ENCODE data around the gene GATA6. TPM values are rescaled to one million over a fixed set of nuclear protein-coding genes. Genes with fewer than 3 reads are reported as not detected.

GATA6 gene
- total RNA-seq, 1 experiment from 2014 or later, result 3.3 TPM

DNA sequence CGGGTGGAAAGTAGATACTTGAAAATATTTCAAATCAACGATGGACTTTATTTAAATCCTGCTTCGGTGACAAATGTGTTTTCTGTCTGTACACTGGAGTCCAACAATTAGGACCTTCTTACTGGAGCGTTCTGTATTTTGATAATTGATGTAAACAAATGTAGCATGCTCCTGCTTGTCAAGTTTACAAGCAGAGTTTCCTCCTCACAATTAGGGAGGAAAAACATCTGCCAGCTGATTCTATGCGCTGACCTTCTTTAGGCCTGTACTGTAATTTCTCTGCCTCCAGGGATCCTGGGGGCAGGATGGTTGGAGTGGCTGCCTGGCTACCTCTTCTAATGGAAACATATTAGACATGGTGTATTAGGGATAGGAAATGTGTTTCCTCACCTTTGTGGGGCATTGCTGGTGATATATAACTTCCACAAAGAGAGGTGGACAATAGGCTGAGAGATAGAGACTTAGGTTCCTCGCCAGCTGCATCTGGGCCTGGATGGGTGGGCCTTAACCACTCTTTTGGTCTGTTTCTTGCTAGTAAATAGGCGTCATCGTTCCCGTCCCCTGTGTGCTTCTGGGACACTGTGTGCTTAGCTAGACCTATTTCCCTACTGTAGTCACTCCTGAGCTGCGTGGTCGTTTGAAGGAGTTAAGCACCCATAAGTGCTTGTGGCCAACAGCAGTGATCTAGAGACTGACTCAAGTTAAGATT is 19.3 kb downstream of the GATA6 start:
- H3K4me1 ChIP-seq (ENCODE audit: control insufficient read depth in 1 of 2, insufficient read depth in 2 of 2, low read length in 2 of 2), result peaks cover 0 to 4% of the 10 kb centered on the region in 2 experiments; a peak in 1 of 4 replicates
- no peaks in the 10 kb centered on the region for H3K79me2 ChIP-seq (ENCODE audit: insufficient read depth, low read length)
- H3K27me3 ChIP-seq (ENCODE audit: insufficient read depth, low read length), result no peaks in the 10 kb centered on the region
- DNase-seq (ENCODE audit: low read depth, low spot score), result no peak
- H3K9ac ChIP-seq (ENCODE audit: low read length), result no peak overlapping the region
- RAD21 ChIA-PET (ENCODE audit: low non-redundant PET in 1 of 2, low total read pairs in 2 of 2, uncharacterized antibody in 2 of 2, unreplicated experiment in 2 of 2), result no interaction called here
- no peak overlapping the region for H3K27ac ChIP-seq (ENCODE audit: low read depth, low read length)
- H3K9me2 ChIP-seq (ENCODE audit: insufficient read depth), result no peaks in the 10 kb centered on the region
- H3K4me3 ChIP-seq (replicated peaks in 1 of 2; ENCODE audit: low read depth in 1 of 2, low read length in 2 of 2), result no peak overlapping the region
- no peak overlapping the region for H2AFZ ChIP-seq (ENCODE audit: low read depth, low read length, poor library complexity, severe bottlenecking)
- no peaks in the 10 kb centered on the region for H4K20me1 ChIP-seq (ENCODE audit: insufficient read depth)
- intact Hi-C loops (cut with micrococcal nuclease), result no loop called here
- POLR2A ChIA-PET, result no interaction called here
- peaks cover 0 to 2% of the 10 kb centered on the region in 2 experiments; a peak in 1 of 4 replicates for H3K36me3 ChIP-seq (ENCODE audit: control insufficient read depth in 1 of 2, insufficient read depth in 2 of 2, low read length in 2 of 2)
- CTCF ChIA-PET, result no interaction called here
- ATAC-seq, result no peak
- H3K4me2 ChIP-seq (ENCODE audit: low read length), result no peak overlapping the region
- no TSS peak for BruUV-seq (replicated peaks)
- H3K9me3 ChIP-seq (ENCODE audit: control insufficient read depth in 1 of 2, insufficient read depth in 1 of 2, low read depth in 1 of 2, low read length in 2 of 2), result no peaks in the 10 kb centered on the region
- TF ChIP-seq YY1 (IDR thresholded peaks at IDR 0.05; ENCODE audit: extremely low read depth, insufficient replicate concordance, low read depth, low read length) (no peak), SRF (IDR thresholded peaks at IDR 0.05; ENCODE audit: low read depth) (no peak), ZNF274 (IDR thresholded peaks at IDR 0.05; ENCODE audit: low read depth, low read length) (no peak), POLR2A (IDR thresholded peaks at IDR 0.05; ENCODE audit: borderline replicate concordance, extremely low read depth, insufficient read depth, insufficient read length) (no peak), CEBPB (IDR thresholded peaks at IDR 0.05; ENCODE audit: low read depth) (no peak), ELF1 (IDR thresholded peaks at IDR 0.05; ENCODE audit: borderline replicate concordance, low read depth) (no peak), EGR1 (IDR thresholded peaks at IDR 0.05; ENCODE audit: low read depth) (no peak), JUND (IDR thresholded peaks at IDR 0.05) (no peak), ZFX (IDR thresholded peaks at IDR 0.05) (no peak), FOSL1 (IDR thresholded peaks at IDR 0.05; ENCODE audit: low read depth) (no peak)
- TF ChIP-seq, protein P1, sequence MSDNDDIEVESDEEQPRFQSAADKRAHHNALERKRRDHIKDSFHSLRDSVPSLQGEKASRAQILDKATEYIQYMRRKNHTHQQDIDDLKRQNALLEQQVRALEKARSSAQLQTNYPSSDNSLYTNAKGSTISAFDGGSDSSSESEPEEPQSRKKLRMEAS (IDR thresholded peaks at IDR 0.05), result no peak
- TF ChIP-seq, protein P2, sequence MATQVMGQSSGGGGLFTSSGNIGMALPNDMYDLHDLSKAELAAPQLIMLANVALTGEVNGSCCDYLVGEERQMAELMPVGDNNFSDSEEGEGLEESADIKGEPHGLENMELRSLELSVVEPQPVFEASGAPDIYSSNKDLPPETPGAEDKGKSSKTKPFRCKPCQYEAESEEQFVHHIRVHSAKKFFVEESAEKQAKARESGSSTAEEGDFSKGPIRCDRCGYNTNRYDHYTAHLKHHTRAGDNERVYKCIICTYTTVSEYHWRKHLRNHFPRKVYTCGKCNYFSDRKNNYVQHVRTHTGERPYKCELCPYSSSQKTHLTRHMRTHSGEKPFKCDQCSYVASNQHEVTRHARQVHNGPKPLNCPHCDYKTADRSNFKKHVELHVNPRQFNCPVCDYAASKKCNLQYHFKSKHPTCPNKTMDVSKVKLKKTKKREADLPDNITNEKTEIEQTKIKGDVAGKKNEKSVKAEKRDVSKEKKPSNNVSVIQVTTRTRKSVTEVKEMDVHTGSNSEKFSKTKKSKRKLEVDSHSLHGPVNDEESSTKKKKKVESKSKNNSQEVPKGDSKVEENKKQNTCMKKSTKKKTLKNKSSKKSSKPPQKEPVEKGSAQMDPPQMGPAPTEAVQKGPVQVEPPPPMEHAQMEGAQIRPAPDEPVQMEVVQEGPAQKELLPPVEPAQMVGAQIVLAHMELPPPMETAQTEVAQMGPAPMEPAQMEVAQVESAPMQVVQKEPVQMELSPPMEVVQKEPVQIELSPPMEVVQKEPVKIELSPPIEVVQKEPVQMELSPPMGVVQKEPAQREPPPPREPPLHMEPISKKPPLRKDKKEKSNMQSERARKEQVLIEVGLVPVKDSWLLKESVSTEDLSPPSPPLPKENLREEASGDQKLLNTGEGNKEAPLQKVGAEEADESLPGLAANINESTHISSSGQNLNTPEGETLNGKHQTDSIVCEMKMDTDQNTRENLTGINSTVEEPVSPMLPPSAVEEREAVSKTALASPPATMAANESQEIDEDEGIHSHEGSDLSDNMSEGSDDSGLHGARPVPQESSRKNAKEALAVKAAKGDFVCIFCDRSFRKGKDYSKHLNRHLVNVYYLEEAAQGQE (IDR thresholded peaks at IDR 0.05; ENCODE audit: low read depth), result no peak
- TF ChIP-seq, protein P3, sequence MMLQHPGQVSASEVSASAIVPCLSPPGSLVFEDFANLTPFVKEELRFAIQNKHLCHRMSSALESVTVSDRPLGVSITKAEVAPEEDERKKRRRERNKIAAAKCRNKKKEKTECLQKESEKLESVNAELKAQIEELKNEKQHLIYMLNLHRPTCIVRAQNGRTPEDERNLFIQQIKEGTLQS (IDR thresholded peaks at IDR 0.05), result no peak
- TF ChIP-seq, protein P4, sequence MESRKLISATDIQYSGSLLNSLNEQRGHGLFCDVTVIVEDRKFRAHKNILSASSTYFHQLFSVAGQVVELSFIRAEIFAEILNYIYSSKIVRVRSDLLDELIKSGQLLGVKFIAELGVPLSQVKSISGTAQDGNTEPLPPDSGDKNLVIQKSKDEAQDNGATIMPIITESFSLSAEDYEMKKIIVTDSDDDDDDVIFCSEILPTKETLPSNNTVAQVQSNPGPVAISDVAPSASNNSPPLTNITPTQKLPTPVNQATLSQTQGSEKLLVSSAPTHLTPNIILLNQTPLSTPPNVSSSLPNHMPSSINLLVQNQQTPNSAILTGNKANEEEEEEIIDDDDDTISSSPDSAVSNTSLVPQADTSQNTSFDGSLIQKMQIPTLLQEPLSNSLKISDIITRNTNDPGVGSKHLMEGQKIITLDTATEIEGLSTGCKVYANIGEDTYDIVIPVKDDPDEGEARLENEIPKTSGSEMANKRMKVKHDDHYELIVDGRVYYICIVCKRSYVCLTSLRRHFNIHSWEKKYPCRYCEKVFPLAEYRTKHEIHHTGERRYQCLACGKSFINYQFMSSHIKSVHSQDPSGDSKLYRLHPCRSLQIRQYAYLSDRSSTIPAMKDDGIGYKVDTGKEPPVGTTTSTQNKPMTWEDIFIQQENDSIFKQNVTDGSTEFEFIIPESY (IDR thresholded peaks at IDR 0.05; ENCODE audit: extremely low read depth, insufficient replicate concordance, low read length), result no peak
- TF ChIP-seq, protein P5, sequence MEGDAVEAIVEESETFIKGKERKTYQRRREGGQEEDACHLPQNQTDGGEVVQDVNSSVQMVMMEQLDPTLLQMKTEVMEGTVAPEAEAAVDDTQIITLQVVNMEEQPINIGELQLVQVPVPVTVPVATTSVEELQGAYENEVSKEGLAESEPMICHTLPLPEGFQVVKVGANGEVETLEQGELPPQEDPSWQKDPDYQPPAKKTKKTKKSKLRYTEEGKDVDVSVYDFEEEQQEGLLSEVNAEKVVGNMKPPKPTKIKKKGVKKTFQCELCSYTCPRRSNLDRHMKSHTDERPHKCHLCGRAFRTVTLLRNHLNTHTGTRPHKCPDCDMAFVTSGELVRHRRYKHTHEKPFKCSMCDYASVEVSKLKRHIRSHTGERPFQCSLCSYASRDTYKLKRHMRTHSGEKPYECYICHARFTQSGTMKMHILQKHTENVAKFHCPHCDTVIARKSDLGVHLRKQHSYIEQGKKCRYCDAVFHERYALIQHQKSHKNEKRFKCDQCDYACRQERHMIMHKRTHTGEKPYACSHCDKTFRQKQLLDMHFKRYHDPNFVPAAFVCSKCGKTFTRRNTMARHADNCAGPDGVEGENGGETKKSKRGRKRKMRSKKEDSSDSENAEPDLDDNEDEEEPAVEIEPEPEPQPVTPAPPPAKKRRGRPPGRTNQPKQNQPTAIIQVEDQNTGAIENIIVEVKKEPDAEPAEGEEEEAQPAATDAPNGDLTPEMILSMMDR (IDR thresholded peaks at IDR 0.05 in 2 of 3, conservative IDR thresholded peaks at IDR 0.05 in 1 of 3; ENCODE audit: borderline replicate concordance in 1 of 3, insufficient read depth in 1 of 3, low read depth in 2 of 3, low read length in 2 of 3), result no peak

All from HCT116 (cell line).